Measurements from ENCODE around the gene HOGA1.

The HOGA1 gene

DNA sequence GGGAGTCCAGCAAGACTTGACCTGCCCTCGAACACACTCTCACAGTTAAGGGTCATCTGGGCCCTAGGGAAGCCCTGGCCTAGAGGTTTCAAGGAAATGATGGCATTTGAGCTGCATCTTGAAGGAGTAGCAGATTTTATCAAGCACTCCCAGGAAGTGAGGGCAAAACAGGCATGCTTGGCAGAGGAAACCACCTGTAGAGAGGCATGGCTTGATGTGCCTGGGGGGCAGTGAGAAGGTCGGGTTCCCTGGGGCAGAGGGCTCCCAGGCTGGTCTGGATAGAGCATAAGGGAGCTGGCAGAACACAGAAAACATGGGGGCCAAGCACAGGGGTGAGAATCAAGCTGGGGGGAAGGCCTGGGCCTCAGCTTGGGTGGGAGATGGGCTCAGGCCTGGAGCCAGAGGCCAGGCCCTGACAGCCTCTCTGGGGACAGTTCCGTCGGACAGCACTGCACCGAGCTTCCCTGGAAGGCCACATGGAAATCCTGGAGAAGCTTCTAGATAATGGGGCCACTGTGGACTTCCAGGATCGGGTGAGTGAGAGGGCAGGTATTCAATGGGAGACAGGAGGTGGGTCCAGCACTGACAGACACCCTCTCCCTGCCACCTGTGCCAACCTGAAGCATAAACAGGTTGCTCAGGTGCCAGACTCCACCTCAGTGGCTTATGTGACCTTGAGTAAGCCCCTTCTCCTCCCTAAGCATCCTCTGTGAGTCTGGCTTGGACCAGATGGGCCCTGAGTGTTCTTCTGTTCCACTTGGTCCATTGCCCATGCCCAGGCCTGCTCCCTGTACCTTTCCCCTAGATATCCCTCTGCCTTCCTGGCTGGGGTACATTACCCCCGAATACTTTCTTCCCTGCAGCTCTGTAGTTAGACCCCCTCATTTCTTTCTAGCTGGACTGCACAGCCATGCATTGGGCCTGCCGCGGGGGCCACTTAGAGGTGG lies 3.5 kb upstream of the HOGA1 start:
- no peak for DNase-seq

DNA sequence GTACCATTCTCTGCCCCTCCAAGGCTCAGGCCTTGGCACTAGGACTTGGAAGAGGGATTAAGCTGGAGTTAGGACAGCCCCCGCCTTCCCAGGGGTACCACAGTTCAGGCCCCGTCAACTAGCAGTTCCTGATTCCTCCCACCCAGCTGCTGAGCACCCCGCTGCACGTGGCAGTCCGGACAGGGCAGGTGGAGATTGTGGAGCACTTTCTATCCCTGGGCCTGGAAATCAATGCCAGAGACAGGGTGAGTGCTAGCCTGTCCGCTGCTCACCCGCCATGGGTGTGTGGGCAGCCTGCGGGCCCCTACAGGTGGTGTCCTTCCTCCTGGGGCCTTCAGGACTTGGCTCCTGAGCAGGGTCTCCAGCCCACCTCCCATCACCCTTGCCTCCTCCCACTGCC lies 2.0 kb upstream of the HOGA1 start:
- no peak for DNase-seq

DNA sequence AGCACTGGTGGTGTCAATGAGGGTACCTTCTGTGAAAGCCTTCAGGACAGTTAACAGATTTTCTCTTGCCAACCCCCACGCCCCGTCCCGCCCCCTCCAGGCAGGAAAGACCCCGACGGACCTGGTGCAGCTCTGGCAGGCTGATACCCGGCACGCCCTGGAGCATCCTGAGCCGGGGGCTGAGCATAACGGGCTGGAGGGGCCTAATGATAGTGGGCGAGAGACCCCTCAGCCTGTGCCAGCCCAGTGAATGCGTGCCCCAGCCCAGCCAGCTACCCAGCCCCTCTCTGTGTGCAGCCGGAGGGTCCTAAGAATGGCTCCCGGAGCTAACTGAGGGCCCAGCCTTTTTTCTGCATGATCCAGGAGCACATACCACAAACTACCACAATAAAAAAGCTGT lies 713 bp upstream of the HOGA1 start:
- DNase-seq, result no peak

DNA sequence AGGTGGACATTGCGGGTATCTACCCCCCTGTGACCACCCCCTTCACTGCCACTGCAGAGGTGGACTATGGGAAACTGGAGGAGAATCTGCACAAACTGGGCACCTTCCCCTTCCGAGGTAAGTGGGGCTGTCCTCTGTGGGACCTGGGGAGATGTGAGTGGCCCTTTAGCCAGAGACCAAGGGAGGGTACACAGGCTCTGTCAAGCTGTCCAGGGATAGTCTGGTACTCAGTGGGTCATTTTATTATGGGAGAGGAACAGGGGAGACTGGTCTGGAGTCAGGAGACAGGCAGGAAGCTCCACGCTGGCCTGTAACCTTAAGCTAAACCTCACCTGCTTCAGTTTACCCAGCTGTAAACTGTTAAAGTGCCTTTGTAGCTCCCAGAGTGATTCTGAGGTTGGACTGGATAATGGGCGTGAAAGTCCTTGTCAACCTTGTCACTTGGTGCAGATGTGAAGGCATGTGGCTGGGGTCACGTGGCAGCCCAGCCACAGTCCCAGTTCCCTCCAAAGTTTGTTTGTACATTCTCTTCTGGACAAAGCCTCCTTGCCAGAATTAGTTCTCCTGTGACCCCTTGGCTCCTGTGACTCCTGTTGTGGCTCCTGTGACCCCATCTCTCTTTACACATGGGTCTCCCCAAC lies 729 bp downstream of the HOGA1 start:
- DNase-seq, result no peak

DNA sequence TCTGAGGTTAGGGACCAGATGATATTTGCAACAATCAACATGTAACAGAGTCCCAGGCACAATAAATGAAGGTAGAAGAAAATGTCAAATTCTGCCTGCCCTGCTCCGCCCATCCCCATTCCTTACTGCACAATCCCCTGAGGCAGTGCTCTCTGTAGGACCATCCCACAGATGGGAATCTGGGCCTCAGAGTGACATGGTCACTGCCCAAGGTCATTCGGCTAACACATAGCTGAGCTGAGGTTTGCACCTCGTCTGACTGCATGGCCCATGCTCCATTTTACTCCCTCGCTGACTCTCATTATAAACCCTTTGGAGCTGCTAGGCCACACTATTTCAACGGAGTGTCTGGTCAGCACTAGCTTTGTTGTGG lies 1.2 kb downstream of the HOGA1 start:
- DNase-seq, result no peak

DNA sequence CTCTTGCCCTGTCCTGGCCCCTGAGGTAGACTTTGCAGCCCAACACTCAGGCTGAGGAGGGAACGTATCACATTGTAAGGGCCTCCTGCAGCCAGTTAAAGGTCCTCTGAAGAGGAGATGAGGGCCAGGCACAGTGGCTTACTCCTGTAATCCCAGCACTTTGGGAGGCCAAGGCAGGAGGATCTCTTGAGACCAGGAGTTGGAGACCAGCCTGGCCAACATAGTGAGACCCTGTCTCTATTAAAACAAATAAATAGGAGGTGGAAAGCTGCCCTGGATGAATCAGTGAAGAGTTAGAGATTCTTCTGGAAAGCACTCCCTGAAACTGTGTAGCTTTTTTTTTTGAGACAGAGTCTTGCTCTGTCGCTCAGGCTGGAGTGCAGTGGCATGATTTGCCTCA lies 3.0 kb downstream of the HOGA1 start:
- DNase-seq, result no peak

DNA sequence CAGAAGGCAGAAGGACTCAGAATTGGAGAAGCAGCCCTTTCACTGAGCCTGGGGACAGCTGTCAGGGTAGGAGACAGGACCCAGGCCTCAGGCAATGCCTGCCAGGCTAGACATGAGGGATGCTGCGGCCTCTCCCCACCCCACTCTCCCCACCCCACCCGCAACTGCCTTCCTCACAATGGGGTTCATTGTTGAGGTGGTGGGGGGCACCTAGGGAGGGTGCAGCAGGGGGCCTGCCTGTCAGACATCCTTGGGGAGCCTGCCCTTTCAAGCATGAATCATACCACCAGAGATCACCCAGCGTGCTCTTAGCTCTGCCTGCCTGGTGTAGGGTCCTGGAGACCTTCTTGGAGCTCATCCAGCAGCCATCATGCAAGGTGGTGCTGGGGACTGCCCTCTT lies 5.3 kb downstream of the HOGA1 start, which contains the start of gene C10orf62:
Gene C10orf62 (plus strand): TSS at position 243 of the 400 bp plus-strand sequence. CDS start 177 bp downstream, outside the sequence.
- DNase-seq, result no peak

DNA sequence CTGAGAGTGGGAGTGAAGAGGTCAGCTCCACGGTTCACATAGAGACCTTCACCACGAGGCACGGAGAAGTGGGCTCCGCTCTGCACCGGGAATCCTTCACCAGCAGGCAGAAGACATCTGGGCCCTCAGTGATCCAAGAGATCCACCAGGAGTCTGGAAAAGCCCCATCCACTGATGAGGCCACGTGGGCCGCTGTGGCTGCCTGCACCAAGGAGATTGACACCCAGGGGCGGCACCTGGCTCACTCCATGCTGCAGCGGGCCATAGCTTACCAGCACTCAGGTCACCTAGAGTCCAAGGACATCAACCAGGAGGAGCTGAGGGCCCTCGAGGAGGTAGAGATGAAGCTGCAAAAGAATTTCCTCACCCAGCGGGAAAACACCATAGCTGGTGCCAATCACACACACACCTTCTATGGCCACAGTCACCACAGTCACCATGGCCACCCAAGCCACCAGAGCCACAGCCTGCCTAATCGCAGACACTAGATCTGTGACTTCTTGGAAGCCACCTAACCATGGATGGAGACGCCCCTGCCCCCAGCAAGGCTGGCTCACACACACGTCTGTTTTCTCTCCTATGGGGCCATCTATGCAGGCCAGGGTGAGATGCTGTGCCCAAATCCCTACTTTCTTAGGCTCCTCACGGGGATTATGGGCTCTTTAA lies 6.0 kb downstream of the HOGA1 start:
- no peak for DNase-seq

DNA sequence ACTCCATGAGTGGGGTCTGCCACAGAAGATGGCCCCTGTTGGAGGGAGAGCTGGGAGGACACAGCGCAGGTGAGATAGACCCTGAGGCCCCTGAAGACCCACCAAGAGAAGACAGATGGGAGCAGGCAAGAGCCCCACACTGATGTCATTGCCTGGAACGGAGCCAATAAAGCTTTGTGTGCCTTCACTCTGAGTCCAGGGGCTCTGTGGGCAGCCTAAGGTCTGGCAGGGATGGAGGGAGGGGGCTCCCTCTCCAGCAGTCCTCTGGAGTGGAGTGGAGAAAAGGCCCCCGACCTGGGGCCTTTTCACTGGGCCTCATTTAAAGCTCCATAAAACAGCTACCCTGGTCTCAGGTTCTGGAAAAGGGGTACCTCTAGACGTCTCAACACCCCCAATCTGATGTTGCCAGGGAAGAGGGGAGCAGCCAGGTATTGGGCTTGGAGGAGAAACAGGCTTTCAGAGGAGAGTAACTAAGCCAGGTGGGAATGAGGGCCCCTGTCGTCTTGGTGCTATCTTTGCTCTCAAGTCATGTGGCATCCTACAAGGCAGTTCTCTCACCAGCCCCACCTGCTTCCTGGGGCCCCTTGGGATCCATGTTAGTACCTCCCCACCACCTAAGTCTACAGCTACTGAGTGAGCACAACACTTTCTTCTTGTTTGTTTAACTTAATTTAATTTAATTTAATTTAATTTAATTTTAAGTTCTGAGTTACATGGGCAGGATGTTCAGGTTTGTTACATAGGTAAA lies 6.7 kb downstream of the HOGA1 start:
- no peak for DNase-seq

DNA sequence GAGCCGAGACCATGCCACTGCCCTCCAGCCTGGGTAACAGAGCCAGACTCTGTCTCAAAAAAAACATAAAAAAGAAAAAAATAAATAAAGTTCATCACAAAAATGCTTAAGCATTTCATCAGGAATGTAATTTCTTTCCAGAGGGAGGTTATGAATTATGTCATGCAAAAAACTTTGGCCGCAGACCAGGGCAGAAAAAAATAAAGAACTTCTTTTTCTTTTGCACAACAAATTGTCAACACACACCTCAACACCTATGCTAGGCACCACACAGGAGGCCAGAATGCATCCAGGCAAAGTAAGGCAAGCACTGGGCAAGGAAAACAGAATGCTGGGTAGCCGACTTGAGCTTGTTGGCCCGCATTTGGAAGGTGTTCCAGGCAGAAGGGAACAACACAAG lies 9.2 kb downstream of the HOGA1 start:
- DNase-seq, result no peak

DNA sequence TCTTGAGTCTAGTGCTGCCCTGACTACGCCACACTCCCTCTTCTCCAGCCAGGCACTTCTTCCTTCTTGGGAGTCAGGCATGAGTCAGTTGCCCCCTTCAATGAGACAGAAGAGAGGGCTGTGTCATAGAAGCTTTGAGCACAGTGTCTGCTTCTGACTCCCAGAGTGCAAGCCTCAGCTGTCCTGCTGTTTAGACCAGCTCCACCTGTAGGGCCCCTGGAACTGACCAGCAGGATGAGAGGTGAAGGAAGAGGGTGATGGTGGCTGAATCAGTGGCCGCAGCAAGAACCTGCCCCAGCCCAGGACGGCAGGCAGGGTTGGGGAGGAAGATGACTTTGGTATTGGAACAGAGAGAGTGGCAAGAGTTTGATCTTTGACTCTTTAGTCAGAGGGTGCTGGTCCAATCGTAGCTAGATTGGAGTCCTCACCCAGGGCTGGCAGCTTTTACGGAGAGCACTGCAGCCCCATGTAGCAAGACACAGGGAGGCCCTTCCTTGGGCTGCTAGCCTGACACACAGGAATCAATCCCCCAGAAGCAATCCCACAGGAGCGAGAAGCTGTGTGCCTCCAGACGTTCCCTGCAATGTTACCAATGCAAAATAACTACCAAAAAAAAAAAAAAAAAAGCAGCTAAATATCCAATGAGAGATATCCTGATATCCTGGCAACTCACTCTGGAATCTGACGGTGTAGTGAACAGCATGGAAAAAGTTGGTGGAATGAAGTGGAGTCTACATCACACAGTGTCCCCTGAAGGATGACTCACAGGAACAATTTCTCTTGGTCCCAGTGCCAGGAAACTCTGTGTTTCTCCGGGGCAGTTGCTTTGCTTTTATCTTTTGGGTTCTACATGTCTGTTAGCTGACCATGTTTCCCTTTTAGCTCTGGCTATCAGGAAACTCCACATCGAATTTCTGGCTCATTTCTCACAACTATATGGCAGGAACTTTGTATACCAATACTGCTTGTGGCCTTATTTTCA lies 12.2 kb downstream of the HOGA1 start:
- no peak for DNase-seq

DNA sequence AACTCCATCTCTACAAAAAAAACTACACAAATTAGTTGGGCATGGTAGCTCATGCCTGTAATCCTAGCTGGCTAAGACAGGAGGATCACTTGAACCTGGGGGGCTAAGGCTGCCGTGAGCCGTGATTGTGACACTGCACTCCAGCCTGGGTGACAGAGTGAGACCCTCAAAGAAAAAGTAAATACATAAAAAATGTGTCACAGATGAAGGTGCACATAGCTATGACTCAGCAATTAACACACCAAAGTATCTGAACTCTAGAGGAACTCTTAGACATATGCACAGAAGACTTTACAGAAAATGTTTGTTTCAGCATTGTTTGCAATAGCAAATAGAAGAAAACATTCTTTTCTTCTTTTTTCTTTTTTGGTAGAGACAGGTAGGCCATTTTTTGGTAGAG lies 13.6 kb downstream of the HOGA1 start:
- DNase-seq, result no peak

DNA sequence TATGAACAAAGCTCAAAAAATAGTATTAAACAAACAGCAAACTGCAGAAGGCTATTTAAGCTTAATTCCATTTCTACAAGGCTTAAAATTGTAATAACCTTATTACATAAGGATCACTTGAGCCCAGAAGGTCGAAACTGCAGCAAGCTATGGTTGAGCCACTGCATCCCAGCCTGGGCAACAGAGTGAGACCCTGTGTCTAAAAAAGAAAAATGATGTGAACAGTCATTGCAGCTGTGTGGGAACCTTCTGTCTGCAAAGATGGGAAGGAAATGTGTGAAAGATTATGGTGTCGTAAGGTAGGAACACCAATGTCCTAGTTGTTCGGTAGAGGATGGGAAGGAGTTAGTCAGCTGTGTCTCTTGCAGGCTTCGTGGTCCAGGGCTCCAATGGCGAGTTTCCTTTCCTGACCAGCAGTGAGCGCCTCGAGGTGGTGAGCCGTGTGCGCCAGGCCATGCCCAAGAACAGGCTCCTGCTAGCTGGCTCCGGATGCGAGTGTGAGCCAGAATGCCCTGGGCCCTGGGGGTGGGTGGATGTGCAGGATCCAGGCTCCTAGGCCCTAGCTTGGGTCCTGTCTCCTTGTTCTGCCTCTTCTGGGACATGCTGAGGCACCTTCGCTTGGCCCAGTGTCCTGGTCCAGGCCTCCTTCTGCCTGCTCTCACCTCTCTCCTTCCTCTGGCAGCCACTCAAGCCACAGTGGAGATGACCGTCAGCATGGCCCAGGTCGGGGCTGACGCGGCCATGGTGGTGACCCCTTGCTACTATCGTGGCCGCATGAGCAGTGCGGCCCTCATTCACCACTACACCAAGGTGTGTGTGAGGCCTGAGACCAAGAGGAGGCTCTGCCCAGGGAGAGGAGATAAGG lies 14.4 kb downstream of the HOGA1 start:
- DNase-seq, result no peak

DNA sequence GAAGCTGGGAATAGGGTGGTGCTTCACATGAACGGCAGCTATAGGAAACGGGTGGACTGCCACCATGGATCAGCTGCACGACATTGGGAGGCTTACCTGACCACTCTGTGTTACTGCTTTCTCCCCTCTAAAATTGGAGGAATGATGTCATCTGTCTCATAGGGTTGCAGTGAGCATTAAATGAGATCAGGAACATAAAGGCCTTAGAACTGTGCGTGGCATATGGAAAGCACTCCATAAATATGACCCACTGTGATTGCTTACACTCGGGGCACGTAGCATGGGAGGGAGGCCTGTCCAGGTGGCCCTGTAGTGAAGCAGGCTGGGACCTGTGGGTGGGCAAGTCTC lies 15.1 kb downstream of the HOGA1 start:
- DNase-seq, result no peak

DNA sequence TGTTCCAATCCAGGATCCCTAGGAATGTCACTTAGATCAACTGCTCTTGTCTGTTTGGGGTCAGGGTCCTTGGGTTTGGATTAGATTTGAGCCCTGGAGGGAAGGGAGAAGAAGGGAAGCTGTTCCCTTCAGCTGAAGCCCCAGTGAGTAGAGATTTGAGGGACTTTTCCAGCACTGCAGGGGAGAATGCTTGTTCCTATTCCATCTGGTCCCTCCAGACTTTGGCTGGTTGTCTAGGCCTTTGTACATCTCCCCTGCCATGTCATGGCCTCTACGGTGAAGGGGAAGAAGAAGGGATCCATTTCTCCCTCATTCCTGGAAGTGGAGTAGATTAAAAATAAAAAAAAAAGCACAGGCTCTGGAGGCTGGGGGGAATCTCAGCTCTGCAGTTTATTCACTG lies 16.4 kb downstream of the HOGA1 start:
- no peak for DNase-seq

DNA sequence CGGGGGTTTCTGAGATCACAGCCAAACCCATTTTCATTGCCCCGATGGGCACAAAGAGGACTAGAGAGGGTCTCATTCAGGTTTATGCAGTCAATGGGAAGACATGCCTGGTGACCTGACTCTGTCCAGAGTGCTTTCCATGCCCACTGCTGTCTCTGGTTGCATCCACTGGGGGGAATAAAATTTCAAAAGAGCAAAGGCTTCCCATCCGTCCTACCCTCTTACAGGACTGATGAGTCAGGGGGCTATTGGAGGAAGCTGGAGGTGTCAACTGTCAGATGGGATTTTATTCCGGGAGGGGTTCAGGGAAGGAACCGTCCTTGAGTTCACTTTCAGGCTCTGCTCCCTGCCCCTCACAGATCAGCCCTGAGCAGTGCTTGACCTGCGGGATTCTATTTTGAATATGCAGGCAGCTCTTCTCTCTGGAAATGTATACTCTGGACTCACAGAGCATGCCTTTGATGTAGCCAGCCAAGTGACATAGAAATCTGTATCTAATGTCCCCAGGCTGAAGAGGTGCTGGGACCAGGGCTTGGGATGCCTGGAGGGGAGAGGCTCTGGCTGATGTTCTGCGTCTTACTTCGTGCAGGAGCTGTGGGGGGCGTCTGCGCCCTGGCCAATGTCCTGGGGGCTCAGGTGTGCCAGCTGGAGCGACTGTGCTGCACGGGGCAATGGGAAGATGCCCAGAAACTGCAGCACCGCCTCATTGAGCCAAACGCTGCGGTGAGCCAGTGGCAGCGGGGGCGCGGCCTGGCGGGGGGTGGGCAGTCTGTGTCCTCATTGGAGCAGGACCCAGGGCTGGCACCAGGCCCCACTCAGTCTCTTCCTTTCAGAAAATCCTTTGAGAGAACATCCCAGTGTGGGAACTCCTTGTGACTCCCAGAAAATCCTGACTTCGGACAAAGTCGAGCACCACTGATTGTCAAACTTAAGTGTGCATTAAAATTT lies 17.4 kb downstream of the HOGA1 start:
- DNase-seq, result no peak

DNA sequence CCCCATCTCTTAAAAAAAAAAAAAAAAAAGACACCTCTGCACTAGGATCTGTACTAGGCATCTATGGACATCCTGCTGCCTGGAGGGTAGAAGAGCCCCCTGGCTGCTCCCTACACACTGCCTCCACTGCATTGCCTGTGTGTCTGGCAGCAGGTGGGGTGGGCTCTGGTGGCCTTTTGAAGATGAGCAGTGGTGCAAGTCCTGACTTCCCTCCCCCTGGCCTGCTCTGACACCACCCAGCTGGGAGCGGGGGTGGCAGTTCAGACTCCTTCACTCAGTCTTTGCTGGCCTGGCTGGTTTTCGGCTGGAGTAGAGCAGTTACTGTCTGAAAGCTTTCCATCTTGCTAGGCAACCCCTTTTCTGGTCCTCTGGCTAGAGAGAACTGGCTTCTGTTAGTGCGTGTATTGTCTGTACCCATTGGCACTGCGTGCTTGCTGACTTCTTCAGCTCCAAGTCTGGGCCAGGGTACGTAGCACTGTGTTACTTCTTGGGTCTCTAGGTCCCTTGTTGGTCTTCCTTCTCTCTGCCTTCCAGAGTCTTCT lies 23.0 kb downstream of the HOGA1 start:
- no peak for DNase-seq

DNA sequence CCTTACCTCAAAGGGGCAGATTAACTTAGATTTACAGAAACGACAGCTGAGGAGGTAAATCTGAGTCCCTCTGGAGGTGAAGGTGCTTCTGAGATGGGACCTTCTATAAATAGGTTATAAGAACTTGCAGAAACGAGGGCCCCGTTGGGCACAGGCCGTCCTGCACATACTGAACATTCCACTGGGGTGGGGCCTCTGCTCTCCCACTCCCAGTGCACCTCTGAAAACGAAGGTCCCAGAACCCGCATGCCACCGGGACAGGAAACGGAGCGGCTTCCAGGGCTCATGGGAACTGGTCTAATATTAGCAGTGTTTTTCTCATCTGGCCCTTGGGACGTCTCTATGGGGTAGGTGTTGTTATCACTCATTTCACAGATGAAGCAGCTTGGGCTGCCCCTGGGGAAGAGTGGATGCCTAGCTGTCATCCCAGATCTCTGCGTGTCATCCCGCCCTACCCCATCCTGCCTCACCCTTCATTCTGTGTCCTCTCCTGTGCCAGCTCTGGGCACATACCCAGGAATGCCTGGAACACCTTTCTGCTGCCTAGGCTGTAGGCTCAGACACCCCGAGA lies 24.9 kb downstream of the HOGA1 start:
- DNase-seq, result no peak

DNA sequence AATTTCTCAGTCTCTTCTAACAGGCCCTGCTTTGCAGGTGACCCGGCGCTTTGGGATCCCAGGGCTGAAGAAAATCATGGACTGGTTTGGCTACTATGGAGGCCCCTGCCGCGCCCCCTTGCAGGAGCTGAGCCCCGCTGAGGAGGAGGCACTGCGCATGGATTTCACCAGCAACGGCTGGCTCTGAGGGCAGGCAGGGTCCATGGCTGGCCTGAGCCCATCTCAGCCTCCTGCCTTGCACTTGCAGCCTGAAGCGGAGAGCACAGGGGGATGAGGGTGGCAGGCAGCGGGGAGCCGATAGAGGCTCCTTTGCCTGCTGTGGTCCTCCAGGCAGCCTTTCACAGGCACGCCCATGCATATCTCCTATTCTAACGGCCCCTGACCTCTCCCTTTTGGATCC lies 27.3 kb downstream of the HOGA1 start:
- no peak for DNase-seq

Measured in NCI-H526 treated with DMSO at 0.1 percent for 48 hours (cell line).